GM21423 (cell line): ENCODE measurements around the gene COX6A2.

Experiments used
- ATAC-seq: cut with Tn5 transposase; IDR thresholded peaks from one replicate; pipeline ENCODE4 v1.9.1; 2021; ENCODE audit warnings: mild to moderate bottlenecking, moderate library complexity; ENCODE audit not compliant: unreplicated experiment

COX6A2 gene

DNA sequence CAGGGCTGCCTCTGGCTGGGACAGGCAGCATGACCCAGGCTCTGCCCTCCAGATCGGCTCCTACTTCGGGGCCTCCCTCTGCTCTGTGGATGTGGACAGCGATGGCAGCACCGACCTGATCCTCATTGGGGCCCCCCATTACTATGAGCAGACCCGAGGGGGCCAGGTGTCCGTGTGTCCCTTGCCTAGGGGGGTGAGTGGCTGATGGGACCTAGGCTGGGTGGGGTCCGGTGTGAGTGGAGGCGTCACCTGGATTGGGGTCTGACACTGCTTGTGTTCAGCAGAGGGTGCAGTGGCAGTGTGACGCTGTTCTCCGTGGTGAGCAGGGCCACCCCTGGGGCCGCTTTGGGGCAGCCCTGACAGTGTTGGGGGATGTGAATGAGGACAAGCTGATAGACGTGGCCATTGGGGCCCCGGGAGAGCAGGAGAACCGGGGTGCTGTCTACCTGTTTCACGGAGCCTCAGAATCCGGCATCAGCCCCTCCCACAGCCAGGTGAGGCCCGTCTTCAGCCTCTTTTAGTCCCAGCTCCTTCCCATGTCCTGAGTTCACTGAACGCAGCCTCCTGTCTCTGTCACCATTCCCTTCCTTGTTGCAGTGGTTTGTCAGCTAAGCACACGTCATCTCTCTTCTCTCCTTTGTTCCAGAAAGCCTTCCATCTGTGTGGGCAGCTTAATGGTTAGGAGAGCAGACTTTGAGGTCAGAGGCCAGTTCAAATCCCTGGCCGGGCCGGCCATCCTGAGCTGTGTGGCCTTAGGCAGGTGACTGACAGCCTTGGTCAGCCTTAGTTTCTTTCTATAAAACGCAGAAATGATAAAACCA is 16.9 kb downstream of the COX6A2 start:
- no peak for ATAC-seq

DNA sequence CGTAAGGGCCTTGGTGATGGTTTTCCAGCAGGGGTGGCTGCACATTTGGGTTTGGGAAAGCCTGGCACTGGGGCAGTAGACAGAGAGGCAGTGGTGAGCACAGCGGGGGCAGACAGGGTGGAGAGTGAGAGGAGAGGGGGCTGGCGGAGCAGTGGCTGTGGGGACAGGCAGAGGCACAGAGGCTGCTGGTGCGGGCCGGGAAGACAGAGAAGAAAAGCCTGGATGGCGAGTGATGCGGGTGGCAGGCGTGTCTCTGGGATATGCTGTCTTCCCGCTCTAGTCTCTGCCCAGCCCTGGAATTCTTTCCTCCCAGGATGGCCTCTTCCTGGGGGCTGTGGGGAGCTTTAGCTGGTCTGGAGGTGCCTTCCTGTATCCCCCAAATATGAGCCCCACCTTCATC is 18.1 kb downstream of the COX6A2 start:
- ATAC-seq = no peak

GRCh38 chr16:31409433-31409832 is 18.7 kb downstream of the COX6A2 start:
- ATAC-seq = no peak

GRCh38 chr16:31407406-31407805 is 20.8 kb downstream of the COX6A2 start:
- no peak for ATAC-seq

DNA sequence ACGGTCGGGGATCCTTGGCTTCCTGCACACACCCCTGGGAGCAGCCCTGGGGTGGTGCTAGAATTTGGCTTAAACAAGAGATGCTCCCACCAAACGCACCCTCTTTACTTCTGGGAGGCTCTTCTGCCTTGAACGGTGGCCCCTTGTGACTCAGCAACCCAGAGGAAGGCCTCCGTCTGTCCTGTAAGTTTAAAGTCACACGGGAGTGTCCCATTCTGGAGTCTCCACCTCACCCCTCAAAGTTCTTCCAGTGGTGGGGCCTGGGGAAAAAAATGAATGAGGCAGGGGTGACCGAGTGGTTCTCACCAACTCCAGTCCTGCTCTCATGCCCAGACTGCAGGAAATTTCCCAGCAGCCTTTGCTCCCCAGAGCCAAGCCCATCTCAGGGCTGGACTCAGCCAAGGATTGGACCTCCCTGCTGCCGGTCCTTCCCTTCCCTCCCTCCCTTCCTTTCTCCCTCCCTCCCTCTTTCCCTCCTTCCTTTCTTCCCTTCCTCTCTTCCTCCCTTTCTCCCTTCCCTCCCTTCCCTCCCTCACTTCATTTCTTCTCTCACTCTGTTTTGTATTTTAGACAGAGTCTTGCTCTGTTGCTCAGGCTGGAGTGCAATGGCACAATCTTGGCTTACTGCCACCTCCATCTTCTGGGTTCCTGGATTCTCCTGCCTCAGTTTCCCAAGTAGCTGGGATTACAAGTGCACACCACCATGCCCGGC is 23.7 kb downstream of the COX6A2 start:
- ATAC-seq = no peak

- no peak for ATAC-seq
These were observed 24.4 kb downstream of the COX6A2 start for GRCh38 chr16:31403590-31404352.

GRCh38 chr16:31402687-31403086 is 25.5 kb downstream of the COX6A2 start:
- no peak for ATAC-seq

GRCh38 chr16:31401436-31401835 is 26.7 kb downstream of the COX6A2 start:
- no peak for ATAC-seq

GRCh38 chr16:31400191-31400590 is 28.0 kb downstream of the COX6A2 start:
- no peak for ATAC-seq

DNA sequence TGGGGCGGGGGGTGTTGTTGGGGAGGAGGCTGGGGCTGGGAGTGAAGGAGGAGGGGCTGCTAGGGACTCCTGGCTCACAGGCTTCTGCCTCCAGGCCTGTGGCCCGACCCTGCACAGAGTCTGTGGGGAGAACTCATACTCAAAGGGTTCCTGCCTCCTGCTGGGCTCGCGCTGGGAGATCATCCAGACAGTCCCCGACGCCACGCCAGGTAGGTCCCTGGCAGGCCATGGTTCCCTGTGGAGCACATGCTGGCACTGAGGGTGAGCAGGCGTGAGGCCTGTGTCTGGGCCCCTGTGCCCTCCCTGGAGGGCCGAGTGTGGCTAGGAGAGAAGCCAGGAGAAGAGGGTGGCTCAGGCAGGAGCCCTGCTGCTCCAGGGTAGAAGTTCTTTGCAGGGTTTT is 30.5 kb downstream of the COX6A2 start:
- no peak for ATAC-seq

GRCh38 chr16:31397096-31397660 is 31.0 kb downstream of the COX6A2 start:
- no peak for ATAC-seq

DNA sequence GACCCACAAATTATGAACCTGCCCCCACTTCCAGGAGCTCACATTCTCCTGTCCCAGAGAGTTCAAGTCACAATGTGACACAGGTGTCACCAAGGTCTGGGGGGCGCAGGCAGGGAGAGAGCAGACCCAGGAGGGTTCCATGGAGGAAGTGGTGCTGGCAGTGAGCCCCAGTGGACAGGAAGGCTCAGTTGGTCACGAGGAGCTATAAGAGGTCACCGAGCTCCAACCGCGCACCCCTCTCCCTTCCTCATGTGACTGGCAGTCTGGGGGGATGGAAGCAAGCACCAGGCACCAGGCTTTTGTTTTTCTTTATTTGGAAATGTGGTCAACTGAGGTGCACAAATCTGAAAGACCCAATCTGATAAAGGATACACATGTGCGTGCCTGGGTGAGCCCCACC is 32.5 kb downstream of the COX6A2 start:
- ATAC-seq = no peak

DNA sequence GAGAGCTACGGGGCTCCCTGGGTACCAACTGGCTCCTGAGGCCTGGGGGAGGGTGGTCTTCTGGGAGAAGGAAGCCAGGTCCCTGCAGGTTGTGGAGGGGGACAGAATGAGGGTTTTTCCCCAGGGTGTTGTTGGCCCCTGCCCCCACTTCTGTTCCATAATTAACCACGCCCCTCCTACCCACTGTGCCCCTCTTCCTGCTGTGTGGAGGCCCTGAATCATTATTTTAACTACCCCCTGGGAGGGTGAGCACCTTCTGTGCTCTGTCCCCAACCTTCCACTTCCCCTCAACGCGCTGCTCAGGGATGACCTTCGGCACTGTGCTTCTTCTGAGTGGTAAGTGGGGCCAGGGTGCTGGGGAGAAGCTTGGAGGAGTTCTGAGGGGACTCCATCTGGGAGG is 35.1 kb downstream of the COX6A2 start, which contains the start of gene ITGAD:
TSS of gene ITGAD (plus strand) at position 280 of the 400 bp plus-strand sequence. CDS start at position 306, 26 bp downstream.
- no peak for ATAC-seq

- ATAC-seq = no peak
These were observed 37.6 kb downstream of the COX6A2 start for GRCh38 chr16:31390504-31391041.

DNA sequence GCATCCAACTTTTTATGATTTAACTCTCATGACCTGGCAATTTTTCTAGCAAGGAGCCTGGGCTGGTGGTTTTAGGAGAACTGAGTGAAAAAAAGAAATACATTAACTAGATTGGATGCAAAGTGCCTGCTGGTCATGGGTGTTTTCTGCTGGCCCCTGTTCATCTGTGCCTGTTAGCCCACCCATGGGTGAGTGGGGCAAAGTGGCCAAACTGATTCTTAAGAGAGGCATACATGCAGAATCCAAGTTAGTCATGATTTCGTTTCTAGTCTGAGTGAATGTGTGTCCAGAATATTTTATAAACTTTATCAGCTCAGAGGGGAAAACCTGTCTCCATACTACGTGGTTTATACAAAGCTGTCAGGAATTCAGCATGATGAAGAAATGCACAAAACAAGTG is 39.6 kb downstream of the COX6A2 start:
- ATAC-seq = no peak

- no peak for ATAC-seq
These were observed 41.8 kb downstream of the COX6A2 start for GRCh38 chr16:31386157-31386984.

DNA sequence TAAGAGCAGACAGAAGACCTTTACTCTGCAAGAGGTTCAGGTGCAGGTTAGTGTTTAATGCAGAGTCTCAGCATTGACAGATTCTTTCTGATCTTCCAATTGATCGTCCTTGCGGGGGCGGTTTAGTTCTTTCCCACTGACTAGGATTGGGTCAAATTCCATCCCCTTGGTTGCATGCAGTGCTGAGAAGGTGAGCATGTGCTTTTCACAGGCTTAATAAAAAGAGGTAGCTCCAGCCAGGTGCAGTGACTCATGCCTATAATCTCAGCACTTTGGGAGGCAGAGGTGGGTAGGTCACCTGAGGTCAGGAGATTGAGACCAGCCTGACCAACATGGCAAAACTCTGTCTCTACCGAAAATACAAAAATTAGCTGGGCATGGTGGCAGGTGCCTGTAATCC is 42.5 kb downstream of the COX6A2 start:
- no peak for ATAC-seq

DNA sequence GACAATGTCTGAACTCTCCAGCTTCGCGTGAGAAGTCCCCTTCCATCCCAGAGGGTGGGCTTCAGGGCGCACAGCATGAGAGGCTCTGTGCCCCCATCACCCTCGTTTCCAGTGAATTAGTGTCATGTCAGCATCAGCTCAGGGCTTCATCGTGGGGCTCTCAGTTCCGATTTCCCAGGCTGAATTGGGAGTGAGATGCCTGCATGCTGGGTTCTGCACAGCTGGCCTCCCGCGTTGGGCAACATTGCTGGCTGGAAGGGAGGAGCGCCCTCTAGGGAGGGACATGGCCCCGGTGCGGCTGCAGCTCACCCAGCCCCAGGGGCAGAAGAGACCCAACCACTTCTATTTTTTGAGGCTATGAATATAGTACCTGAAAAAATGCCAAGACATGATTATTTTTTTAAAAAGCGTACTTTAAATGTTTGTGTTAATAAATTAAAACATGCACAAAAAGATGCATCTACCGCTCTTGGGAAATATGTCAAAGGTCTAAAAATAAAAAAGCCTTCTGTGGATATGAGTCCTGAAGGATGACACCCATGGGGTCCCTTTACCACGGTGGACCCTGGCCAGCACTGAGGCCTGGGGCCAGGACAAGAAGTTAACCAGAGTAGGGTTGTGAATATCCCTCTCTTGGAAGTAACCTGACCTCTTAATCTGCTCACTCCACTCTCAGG is 45.5 kb downstream of the COX6A2 start:
- ATAC-seq = no peak

DNA sequence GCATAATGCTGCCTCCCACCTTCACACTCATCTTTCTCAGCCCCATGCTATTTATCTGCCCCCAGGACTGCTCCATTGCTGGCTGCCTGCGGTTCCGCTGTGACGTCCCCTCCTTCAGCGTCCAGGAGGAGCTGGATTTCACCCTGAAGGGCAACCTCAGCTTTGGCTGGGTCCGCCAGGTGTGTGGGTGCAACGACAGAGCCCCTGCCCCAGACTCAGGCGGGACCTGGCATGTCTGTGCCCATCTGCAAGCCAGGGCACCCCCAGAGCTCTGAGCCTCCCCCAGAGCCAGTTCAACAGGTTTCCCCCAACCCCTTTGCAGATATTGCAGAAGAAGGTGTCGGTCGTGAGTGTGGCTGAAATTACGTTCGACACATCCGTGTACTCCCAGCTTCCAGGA is 48.0 kb downstream of the COX6A2 start:
- ATAC-seq = no peak
